GM18498 (cell line): ENCODE results near the gene CBX5.
"Not testable (repeated sequence)": the region's sequence is repeated elsewhere in the genome, so short reads cannot be mapped to it uniquely, and the experiment has no call there.

Experiments
- ATAC-seq: cut with Tn5 transposase; IDR thresholded peaks from one replicate; pipeline ENCODE4 v1.9.1; 2021; ENCODE audit warnings: mild to moderate bottlenecking, moderate library complexity; ENCODE audit not compliant: unreplicated experiment

CBX5 gene

DNA sequence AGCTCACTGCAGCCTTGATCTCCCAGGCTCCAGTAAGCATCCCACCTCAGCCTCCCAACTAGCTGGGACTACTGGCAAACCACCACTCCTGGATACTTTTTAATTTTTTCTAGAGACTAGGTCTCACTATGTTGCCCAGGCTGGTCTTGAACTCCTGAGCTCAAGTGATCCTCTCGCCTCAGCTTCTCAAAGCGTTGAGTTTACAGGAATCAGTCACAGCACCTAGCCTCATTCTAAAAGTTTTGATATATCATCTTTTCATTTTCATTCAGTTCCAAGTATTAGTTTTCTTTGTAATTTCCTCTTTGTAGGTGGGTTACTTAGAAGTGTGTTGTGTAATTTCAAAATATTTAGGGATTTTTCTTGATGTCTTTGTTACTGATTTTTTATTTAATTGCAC is 9.6 kb downstream of the CBX5 start:
- no peak for ATAC-seq

DNA sequence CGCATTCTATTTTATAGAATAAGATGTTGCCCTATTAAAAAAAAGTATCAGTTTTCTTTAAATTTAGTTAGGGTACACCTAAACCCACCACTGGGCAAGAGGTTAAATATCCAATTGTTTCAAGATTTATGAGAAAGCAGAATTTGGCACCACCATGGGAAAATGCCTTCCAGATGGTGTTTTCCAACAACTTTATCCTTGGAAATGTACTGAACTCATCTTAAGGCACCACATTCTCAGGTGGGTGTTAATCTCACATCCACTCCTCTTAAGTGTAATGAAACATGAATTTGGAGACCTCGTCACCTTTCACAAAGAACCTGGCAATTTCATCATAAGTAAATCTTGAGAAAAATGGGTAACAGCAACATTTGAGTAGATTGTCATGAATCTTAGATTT is 13.1 kb downstream of the CBX5 start:
- ATAC-seq, result no peak

- no peak for ATAC-seq
Measured at GRCh38 chr12:54265364-54265812, 14.5 kb downstream of the CBX5 start.

GRCh38 chr12:54262403-54262925 is 17.5 kb downstream of the CBX5 start:
- no peak for ATAC-seq

GRCh38 chr12:54261815-54262402 is 18.0 kb downstream of the CBX5 start:
- no peak for ATAC-seq

DNA sequence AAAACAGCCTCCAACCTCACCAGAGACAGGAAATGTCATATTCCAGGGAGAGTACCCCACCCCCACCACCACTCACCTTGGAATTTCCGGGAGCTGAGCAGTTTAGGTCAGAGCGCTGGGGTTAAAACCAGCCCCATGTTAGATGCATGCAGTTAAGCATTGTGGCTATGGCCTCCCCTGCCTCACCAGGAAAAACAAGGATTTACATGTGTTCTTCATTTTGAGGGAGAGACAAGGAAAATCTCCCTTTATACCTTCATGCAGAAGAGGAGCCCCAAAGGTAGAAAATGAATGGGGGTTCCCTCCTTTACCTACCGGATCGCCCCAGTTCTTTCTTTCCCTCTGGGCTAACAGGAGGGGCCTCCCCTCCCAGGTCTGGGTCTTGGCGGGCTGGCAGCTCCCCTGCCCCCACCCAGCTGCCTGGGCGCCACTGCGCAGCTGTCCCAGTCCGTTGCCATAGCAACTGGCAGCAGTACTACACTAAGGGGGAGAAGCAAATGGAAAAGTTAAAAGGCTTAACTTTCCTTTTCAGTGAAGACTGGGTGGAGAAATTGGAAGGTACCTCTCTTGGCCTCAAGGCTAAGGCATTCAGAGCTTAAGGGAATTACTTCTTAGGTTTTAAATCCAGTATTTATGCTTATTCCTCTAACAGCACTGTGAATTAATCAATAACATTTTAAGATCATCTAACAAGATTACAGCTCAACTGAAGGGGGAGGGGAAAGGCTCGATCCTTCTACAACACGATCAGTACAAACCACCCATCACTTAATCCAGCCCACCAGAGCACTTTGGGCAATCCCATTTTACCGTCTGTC is 20.5 kb downstream of the CBX5 start:
- ATAC-seq, result peak; percentile 61

DNA sequence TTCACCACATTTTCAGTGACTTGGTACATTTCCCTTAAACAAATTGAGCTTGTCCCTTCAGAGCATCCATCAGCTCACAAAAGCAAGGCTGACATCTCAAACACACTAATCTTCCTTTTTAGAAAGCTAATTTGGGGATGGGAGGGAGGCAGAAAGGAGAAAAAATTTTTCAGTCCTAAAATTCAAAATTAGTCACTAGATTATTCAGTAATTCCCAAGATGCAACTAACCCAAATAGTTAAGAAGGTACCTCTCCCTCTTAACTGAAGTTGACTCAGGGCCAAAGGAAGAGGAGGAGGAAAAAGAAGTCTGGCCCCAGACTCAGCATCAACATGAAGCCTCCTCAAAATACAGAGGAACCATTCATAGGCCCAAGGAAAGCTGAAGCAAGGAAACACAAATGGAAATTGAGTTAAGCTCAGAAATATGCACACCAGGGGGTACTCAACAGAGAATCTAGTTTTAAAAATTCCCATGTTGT is 21.7 kb downstream of the CBX5 start:
- ATAC-seq, result no peak

GRCh38 chr12:54257332-54257731 is 22.6 kb downstream of the CBX5 start:
- no peak for ATAC-seq

DNA sequence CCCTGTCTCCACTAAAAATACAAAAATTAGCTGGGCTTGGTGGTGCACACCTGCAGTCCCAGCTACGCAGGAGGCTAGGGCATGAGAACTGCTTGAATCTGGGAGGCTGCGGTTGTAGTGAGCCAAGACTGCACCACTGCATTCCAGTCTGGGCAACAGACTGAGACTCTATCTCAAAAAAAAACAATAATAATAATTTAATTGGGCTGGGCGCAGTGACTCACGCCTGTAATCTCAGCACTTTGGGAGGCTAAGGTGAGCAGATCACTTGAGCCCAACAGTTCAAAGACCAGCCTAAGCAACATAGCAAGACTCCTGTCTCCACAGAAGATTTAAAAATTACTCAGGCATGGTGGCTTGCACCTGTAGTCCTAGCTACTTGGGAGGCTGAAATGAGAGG is 26.7 kb downstream of the CBX5 start:
- no peak for ATAC-seq

GRCh38 chr12:54251667-54252284 is 28.1 kb downstream of the CBX5 start:
- no peak for ATAC-seq

GRCh38 chr12:54249489-54249888 is 30.4 kb downstream of the CBX5 start:
- no peak for ATAC-seq

GRCh38 chr12:54246011-54246641 is 33.8 kb downstream of the CBX5 start:
- no peak for ATAC-seq

GRCh38 chr12:54240971-54241588 is 38.8 kb downstream of the CBX5 start:
- ATAC-seq, result peak; percentile 68

DNA sequence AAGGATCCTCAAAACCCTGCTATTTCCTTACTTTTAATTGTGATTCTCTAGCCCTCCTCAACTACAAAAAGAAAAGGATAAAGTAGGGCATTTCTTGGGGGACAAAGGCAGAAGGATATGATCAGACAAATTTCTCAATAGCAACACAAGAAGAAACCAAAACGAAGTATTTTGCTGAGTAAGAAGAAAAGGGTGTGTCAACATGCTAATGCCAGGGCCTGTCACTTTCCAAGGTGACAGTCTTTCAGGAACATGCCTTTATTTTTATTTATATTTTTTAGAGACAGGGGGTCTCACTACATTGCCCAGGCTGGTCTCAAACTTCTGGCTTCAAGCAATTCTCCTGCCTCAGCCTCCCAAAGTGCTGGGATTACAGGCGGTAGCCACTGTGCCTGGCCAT is 39.8 kb downstream of the CBX5 start:
- no peak for ATAC-seq

GRCh38 chr12:54239620-54240019 is 40.3 kb downstream of the CBX5 start:
- no peak for ATAC-seq

- ATAC-seq, result no peak
Measured at GRCh38 chr12:54238531-54238930, 41.4 kb downstream of the CBX5 start.

DNA sequence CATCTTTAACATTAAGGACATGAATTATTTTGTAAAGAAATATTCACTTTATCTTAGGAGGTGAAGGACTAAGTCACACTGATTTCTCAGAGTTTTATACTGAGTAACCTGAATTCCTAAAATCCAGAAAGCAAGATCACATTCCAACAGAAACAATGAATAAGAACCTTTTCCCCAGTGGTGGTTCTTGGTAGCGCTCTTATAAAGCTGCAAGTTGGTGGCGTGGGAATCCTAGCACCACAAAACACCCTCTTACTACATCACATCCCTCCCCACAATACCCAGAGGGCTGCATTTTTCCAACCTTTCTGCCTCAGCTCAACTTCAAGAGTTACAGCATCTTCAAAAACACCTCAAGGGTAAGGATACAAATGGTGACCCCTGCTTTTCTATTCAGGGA is 47.1 kb downstream of the CBX5 start:
- ATAC-seq, result no peak

DNA sequence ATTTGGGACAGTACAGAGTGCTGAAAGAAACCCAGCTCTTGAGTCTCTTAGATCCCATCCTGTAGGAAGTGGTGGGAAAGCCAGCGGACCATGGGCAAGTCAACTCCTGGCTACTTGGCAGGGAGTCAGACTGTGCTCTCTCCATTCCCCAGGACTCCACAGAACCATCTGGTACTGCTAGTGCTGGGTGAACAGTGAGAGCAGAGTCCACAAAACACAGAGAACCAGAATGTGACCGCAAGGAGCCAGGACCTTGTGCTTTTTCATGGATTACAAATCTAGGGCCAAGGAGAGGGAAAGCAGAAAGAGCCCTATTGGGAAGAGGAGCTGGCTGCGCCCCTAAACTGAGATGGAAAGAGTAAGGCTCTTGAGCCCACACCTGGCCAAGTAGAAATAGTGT is 48.7 kb downstream of the CBX5 start:
- ATAC-seq, result not testable (repeated sequence)

DNA sequence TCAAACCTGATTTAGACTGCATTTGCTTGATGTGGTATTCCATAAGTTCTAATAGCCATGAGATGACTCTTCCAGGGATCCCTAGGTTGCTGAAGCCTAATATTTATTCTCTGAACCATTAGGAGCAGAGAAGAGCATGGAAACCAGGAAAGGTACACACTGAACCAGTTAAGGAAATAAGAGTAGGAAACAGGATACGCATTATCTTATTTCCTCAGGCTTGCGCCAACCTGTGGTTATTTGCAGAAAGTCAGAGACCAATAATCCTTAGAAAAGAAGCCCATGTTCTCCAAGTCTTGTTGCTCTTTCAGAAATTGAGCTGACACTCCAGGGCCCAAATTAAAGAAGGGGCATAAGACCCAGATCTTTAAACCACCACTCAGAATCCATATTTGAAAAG is 49.4 kb downstream of the CBX5 start:
- ATAC-seq, result no peak

- ATAC-seq, result no peak
Measured at GRCh38 chr12:54229624-54230212, 50.2 kb downstream of the CBX5 start.
